Osteocyte (in vitro differentiated cells): ENCODE measurements around the gene XYLT1. TPM values are rescaled to one million over a fixed set of nuclear protein-coding genes. Genes with fewer than 3 reads are reported as not detected.

Source experiments
- DNase-seq: peaks from one replicate; pipeline ENCODE4 v3.0.0; 2021; ENCODE audit warnings: mixed read lengths; ENCODE audit not compliant: unreplicated experiment; ENCODE audit errors: extremely low spot score
- H3K27ac Mint-ChIP-seq: one replicate; pipeline ENCODE4 v1.8.0; 2021; ENCODE audit warnings: mild to moderate bottlenecking, mixed read lengths; ENCODE audit not compliant: unreplicated experiment
- H3K27me3 Mint-ChIP-seq: one replicate; pipeline ENCODE4 v1.8.0; 2021; ENCODE audit warnings: mixed read lengths; ENCODE audit not compliant: unreplicated experiment
- H3K36me3 Mint-ChIP-seq: one replicate; pipeline ENCODE4 v1.8.0; 2021; ENCODE audit warnings: mixed read lengths; ENCODE audit not compliant: unreplicated experiment
- H3K4me1 Mint-ChIP-seq: one replicate; pipeline ENCODE4 v1.8.0; 2021; ENCODE audit warnings: mixed read lengths; ENCODE audit not compliant: unreplicated experiment
- H3K4me3 Mint-ChIP-seq: one replicate; pipeline ENCODE4 v1.8.0; 2021; ENCODE audit warnings: mild to moderate bottlenecking, moderate library complexity, mixed read lengths; ENCODE audit not compliant: unreplicated experiment
- H3K9me3 Mint-ChIP-seq: one replicate; pipeline ENCODE4 v1.8.0; 2021; ENCODE audit warnings: mixed read lengths; ENCODE audit not compliant: unreplicated experiment
- total RNA-seq: library from RNA; stranded (reverse); gene quantifications from 2 replicates; pipeline ENCODE4 v1.2.1, GENCODE V29; 2021
- TF ChIP-seq, protein P1 (sequence below): fragments of 200-600 bp; sonication (generic); IDR thresholded peaks from 2 replicates; pipeline ENCODE4 v1.5.0; 2021; ENCODE audit warnings: antibody characterized with exemption, mild to moderate bottlenecking, moderate library complexity

The XYLT1 gene
- total RNA-seq, 1 donor from 2014 or later, result 11.1 TPM

GRCh38 chr16:17295948-17296347 is 174.8 kb downstream of the XYLT1 start:
- Mint-ChIP-seq H3K4me1 (no peaks in the 10 kb centered on the region), H3K27ac (no peak overlapping the region), H3K27me3 (no peaks in the 10 kb centered on the region), H3K9me3 (no peaks in the 10 kb centered on the region), H3K4me3 (no peak overlapping the region), H3K36me3 (peaks cover 2% of the 10 kb centered on the region)
- no peak for DNase-seq
- TF ChIP-seq, protein P1, sequence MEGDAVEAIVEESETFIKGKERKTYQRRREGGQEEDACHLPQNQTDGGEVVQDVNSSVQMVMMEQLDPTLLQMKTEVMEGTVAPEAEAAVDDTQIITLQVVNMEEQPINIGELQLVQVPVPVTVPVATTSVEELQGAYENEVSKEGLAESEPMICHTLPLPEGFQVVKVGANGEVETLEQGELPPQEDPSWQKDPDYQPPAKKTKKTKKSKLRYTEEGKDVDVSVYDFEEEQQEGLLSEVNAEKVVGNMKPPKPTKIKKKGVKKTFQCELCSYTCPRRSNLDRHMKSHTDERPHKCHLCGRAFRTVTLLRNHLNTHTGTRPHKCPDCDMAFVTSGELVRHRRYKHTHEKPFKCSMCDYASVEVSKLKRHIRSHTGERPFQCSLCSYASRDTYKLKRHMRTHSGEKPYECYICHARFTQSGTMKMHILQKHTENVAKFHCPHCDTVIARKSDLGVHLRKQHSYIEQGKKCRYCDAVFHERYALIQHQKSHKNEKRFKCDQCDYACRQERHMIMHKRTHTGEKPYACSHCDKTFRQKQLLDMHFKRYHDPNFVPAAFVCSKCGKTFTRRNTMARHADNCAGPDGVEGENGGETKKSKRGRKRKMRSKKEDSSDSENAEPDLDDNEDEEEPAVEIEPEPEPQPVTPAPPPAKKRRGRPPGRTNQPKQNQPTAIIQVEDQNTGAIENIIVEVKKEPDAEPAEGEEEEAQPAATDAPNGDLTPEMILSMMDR, result no peak

GRCh38 chr16:17294856-17295255 is 175.9 kb downstream of the XYLT1 start:
- Mint-ChIP-seq H3K4me1 (no peaks in the 10 kb centered on the region), H3K27ac (no peak overlapping the region), H3K4me3 (no peak overlapping the region), H3K27me3 (no peaks in the 10 kb centered on the region), H3K9me3 (no peaks in the 10 kb centered on the region), H3K36me3 (peaks cover 2% of the 10 kb centered on the region)
- no peak for DNase-seq
- TF ChIP-seq, protein P1, result no peak

GRCh38 chr16:17293813-17294558 is 176.8 kb downstream of the XYLT1 start:
- peaks cover 2% of the 10 kb centered on the region for H3K36me3 Mint-ChIP-seq
- no peak for DNase-seq
- peaks cover 5% of the 10 kb centered on the region for H3K9me3 Mint-ChIP-seq
- H3K4me1 Mint-ChIP-seq, result no peaks in the 10 kb centered on the region
- TF ChIP-seq, protein P1, result no peak
- no peak overlapping the region for H3K27ac Mint-ChIP-seq
- H3K4me3 Mint-ChIP-seq, result no peak overlapping the region
- no peaks in the 10 kb centered on the region for H3K27me3 Mint-ChIP-seq

GRCh38 chr16:17291289-17291688 is 179.5 kb downstream of the XYLT1 start:
- peaks cover 5% of the 10 kb centered on the region for H3K9me3 Mint-ChIP-seq
- no peak overlapping the region for H3K27ac Mint-ChIP-seq
- no peaks in the 10 kb centered on the region for H3K27me3 Mint-ChIP-seq
- TF ChIP-seq, protein P1, result no peak
- peaks cover 6% of the 10 kb centered on the region for H3K4me1 Mint-ChIP-seq
- H3K36me3 Mint-ChIP-seq, result peaks cover 2% of the 10 kb centered on the region
- DNase-seq, result no peak
- H3K4me3 Mint-ChIP-seq, result no peak overlapping the region

GRCh38 chr16:17289674-17290635 is 180.8 kb downstream of the XYLT1 start:
- DNase-seq, result no peak
- TF ChIP-seq, protein P1, result no peak
- Mint-ChIP-seq H3K27me3 (no peaks in the 10 kb centered on the region), H3K4me1 (peaks cover 6% of the 10 kb centered on the region), H3K4me3 (no peak overlapping the region), H3K27ac (no peak overlapping the region), H3K9me3 (peaks cover 5% of the 10 kb centered on the region), H3K36me3 (peaks cover under 1% of the 10 kb centered on the region)
